Measurements from ENCODE around the gene MATN1.

The MATN1 gene

GRCh38 chr1:30751830-30752650, 28.7 kb upstream of the MATN1 start:
- peaks cover 2 to 95% (median 59%) of the 10 kb centered on the region in 5 donors for H3K4me1 ChIP-seq (ENCODE audit: control insufficient read depth in 5 of 5, insufficient read depth in 5 of 5, low read length in 5 of 5)
- peaks cover 0 to 5% (median 0%) of the 10 kb centered on the region in 5 donors for H3K36me3 ChIP-seq (ENCODE audit: control insufficient read depth in 5 of 5, insufficient read depth in 5 of 5, low read length in 5 of 5)
- H3K27me3 ChIP-seq (ENCODE audit: control insufficient read depth in 5 of 5, insufficient read depth in 4 of 5, low read length in 5 of 5), result peaks cover 0 to 6% (median 0%) of the 10 kb centered on the region in 5 donors
- H3K4me3 ChIP-seq (ENCODE audit: low read depth in 1 of 5, low read length in 5 of 5), result no peak overlapping the region
- no peaks in the 10 kb centered on the region for H3K9me3 ChIP-seq (ENCODE audit: control insufficient read depth in 5 of 5, low read length in 5 of 5)
- H3K9ac ChIP-seq (ENCODE audit: low read length in 5 of 5), result no peak overlapping the region
- peak overlapping the region; percentile 37 for H3K27ac ChIP-seq (ENCODE audit: low read depth, low read length)

- Histone ChIP-seq H3K9me3 (ENCODE audit: control insufficient read depth in 5 of 5, low read length in 5 of 5) (no peaks in the 10 kb centered on the region), H3K36me3 (ENCODE audit: control insufficient read depth in 5 of 5, insufficient read depth in 5 of 5, low read length in 5 of 5) (peaks cover 0 to 5% (median 0%) of the 10 kb centered on the region in 5 donors), H3K27me3 (ENCODE audit: control insufficient read depth in 5 of 5, insufficient read depth in 4 of 5, low read length in 5 of 5) (peaks cover 0 to 6% (median 0%) of the 10 kb centered on the region in 5 donors), H3K4me1 (ENCODE audit: control insufficient read depth in 5 of 5, insufficient read depth in 5 of 5, low read length in 5 of 5) (peaks cover 0 to 95% (median 57%) of the 10 kb centered on the region in 5 donors), H3K27ac (ENCODE audit: low read depth, low read length) (peak overlapping the region; percentile 37), H3K4me3 (ENCODE audit: low read depth in 1 of 5, low read length in 5 of 5) (no peak overlapping the region), H3K9ac (ENCODE audit: low read length in 5 of 5) (peak overlapping the region in 1 of 5 donors; percentile 25)
Measured at GRCh38 chr1:30750731-30751291, 27.4 kb upstream of the MATN1 start.

DNA sequence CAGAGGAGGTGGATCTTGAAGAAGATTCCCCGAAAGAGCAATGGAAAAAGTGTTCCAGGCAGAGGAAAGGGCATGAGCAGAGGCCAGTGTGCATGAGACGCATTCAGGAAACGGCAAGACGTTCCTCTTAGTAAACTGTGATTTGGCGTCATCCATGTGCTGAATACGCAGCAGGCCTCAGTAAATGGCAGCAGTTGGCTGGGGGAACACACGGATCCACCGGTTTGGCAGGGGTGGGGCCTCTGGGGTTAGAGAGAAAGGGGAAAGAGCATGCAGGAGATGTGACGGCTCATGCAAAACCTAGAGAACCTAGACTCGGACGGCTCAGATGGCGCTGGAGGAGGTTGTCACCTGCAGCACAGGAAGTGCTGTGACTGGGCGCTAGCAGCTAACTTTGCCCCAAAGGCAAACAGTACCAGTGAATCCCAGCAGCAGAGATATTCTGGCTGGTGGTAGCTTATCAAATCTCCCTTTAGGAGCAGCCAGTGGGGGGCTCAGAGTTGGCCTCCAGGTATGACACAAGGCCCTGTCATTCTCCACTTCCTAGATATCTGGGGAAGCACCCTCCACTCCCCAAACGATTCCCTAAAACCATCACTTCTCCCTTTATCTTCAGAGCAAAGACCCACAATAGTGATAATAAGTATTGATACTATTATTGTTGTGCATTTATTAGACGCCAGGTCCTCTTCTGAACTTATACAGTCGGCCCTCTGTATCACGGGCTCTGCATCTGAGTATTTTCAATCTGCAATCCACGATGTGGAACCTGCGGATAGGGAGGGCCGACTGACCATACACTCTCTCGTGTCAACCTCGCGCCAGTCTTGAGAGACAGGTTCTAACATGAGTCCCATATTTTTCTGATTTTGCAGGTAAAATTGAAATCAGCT, 26.6 kb upstream of the MATN1 start:
- Histone ChIP-seq H3K36me3 (ENCODE audit: control insufficient read depth in 5 of 5, insufficient read depth in 5 of 5, low read length in 5 of 5) (peaks cover 0 to 5% (median 0%) of the 10 kb centered on the region in 5 donors), H3K27ac (ENCODE audit: low read depth, low read length) (no peak overlapping the region), H3K9ac (ENCODE audit: low read length in 5 of 5) (no peak overlapping the region), H3K4me1 (ENCODE audit: control insufficient read depth in 5 of 5, insufficient read depth in 5 of 5, low read length in 5 of 5) (peaks cover 0 to 91% (median 50%) of the 10 kb centered on the region in 5 donors), H3K9me3 (ENCODE audit: control insufficient read depth in 5 of 5, low read length in 5 of 5) (no peaks in the 10 kb centered on the region), H3K27me3 (ENCODE audit: control insufficient read depth in 5 of 5, insufficient read depth in 4 of 5, low read length in 5 of 5) (peaks cover 0 to 6% (median 0%) of the 10 kb centered on the region in 5 donors), H3K4me3 (ENCODE audit: low read depth in 1 of 5, low read length in 5 of 5) (no peak overlapping the region)

- Histone ChIP-seq H3K36me3 (ENCODE audit: control insufficient read depth in 5 of 5, insufficient read depth in 5 of 5, low read length in 5 of 5) (peaks cover 0 to 5% (median 0%) of the 10 kb centered on the region in 5 donors), H3K27me3 (ENCODE audit: control insufficient read depth in 5 of 5, insufficient read depth in 4 of 5, low read length in 5 of 5) (peaks cover 0 to 6% (median 0%) of the 10 kb centered on the region in 5 donors), H3K4me3 (ENCODE audit: low read depth in 1 of 5, low read length in 5 of 5) (no peak overlapping the region), H3K9me3 (ENCODE audit: control insufficient read depth in 5 of 5, low read length in 5 of 5) (no peaks in the 10 kb centered on the region), H3K27ac (ENCODE audit: low read depth, low read length) (no peak overlapping the region), H3K4me1 (ENCODE audit: control insufficient read depth in 5 of 5, insufficient read depth in 5 of 5, low read length in 5 of 5) (peaks cover 0 to 87% (median 46%) of the 10 kb centered on the region in 5 donors), H3K9ac (ENCODE audit: low read length in 5 of 5) (no peak overlapping the region)
Measured at GRCh38 chr1:30748699-30749401, 25.5 kb upstream of the MATN1 start.

GRCh38 chr1:30748098-30748698, 24.8 kb upstream of the MATN1 start:
- Histone ChIP-seq H3K27ac (ENCODE audit: low read depth, low read length) (no peak overlapping the region), H3K27me3 (ENCODE audit: control insufficient read depth in 5 of 5, insufficient read depth in 4 of 5, low read length in 5 of 5) (peaks cover 0 to 6% (median 0%) of the 10 kb centered on the region in 5 donors), H3K4me1 (ENCODE audit: control insufficient read depth in 5 of 5, insufficient read depth in 5 of 5, low read length in 5 of 5) (peaks cover 0 to 87% (median 49%) of the 10 kb centered on the region in 5 donors), H3K4me3 (ENCODE audit: low read depth in 1 of 5, low read length in 5 of 5) (no peak overlapping the region), H3K9me3 (ENCODE audit: control insufficient read depth in 5 of 5, low read length in 5 of 5) (no peaks in the 10 kb centered on the region), H3K9ac (ENCODE audit: low read length in 5 of 5) (no peak overlapping the region), H3K36me3 (ENCODE audit: control insufficient read depth in 5 of 5, insufficient read depth in 5 of 5, low read length in 5 of 5) (peaks cover 0 to 5% (median 0%) of the 10 kb centered on the region in 5 donors)

GRCh38 chr1:30747033-30748008, 23.9 kb upstream of the MATN1 start:
- Histone ChIP-seq H3K9me3 (ENCODE audit: control insufficient read depth in 5 of 5, low read length in 5 of 5) (no peaks in the 10 kb centered on the region), H3K4me1 (ENCODE audit: control insufficient read depth in 5 of 5, insufficient read depth in 5 of 5, low read length in 5 of 5) (peaks cover 0 to 87% (median 49%) of the 10 kb centered on the region in 5 donors), H3K9ac (ENCODE audit: low read length in 5 of 5) (peak overlapping the region in 1 of 5 donors; percentile 37), H3K4me3 (ENCODE audit: low read depth in 1 of 5, low read length in 5 of 5) (no peak overlapping the region), H3K36me3 (ENCODE audit: control insufficient read depth in 5 of 5, insufficient read depth in 5 of 5, low read length in 5 of 5) (peaks cover 0 to 6% (median 0%) of the 10 kb centered on the region in 5 donors), H3K27me3 (ENCODE audit: control insufficient read depth in 5 of 5, insufficient read depth in 4 of 5, low read length in 5 of 5) (peaks cover 0 to 6% (median 0%) of the 10 kb centered on the region in 5 donors), H3K27ac (ENCODE audit: low read depth, low read length) (no peak overlapping the region)

DNA sequence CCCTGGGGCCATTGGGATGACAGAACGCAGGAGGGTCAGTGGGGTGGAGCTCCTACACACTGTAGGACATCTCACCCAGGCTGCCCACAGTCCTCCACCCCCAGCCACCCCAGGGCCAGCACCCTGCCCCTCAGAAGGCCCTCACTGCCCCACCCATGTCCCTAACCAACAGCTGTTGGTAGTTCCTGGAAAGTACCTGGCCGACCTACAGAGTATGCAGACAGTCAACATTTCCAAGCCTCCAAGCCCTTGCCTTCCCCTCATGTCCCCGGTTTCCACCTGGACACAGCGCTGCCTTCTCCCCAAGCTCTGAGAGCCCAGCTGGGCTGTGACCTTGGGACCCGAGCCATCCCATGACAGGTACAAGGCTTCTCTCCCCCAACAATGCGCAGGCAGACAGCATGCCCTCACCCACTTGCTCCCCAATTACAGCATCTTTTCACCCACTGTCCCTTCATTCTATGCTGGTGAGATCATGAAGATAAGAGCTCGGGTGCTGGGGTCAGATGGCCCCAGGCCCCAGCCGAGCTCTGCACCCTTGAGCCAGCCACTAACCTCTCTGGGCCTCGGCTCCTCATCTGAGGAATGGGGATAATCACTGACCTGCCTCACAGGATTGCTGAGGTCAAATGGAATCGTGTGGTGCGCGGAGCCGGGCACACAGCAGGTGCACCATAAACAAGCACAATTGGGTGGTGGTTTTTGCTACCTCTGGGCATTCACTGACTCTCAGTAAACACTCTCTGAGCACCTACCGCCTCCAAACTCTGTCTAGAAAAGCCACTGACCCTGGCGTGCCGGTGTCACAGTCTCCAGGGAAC, 23.0 kb upstream of the MATN1 start:
- no peak overlapping the region for H3K4me3 ChIP-seq (ENCODE audit: low read depth in 1 of 5, low read length in 5 of 5)
- no peaks in the 10 kb centered on the region for H3K9me3 ChIP-seq (ENCODE audit: control insufficient read depth in 5 of 5, low read length in 5 of 5)
- H3K9ac ChIP-seq (ENCODE audit: low read length in 5 of 5), result no peak overlapping the region
- H3K27ac ChIP-seq (ENCODE audit: low read depth, low read length), result no peak overlapping the region
- peaks cover 0 to 6% (median 0%) of the 10 kb centered on the region in 5 donors for H3K27me3 ChIP-seq (ENCODE audit: control insufficient read depth in 5 of 5, insufficient read depth in 4 of 5, low read length in 5 of 5)
- peaks cover 0 to 87% (median 49%) of the 10 kb centered on the region in 5 donors for H3K4me1 ChIP-seq (ENCODE audit: control insufficient read depth in 5 of 5, insufficient read depth in 5 of 5, low read length in 5 of 5)
- H3K36me3 ChIP-seq (ENCODE audit: control insufficient read depth in 5 of 5, insufficient read depth in 5 of 5, low read length in 5 of 5), result peaks cover 0 to 15% (median 8%) of the 10 kb centered on the region in 5 donors

- H3K4me1 ChIP-seq (ENCODE audit: control insufficient read depth in 5 of 5, insufficient read depth in 5 of 5, low read length in 5 of 5), result peaks cover 0 to 85% (median 43%) of the 10 kb centered on the region in 5 donors
- no peaks in the 10 kb centered on the region for H3K9me3 ChIP-seq (ENCODE audit: control insufficient read depth in 5 of 5, low read length in 5 of 5)
- no peak overlapping the region for H3K27ac ChIP-seq (ENCODE audit: low read depth, low read length)
- H3K9ac ChIP-seq (ENCODE audit: low read length in 5 of 5), result peak overlapping the region in 1 of 5 donors; percentile 31
- H3K27me3 ChIP-seq (ENCODE audit: control insufficient read depth in 5 of 5, insufficient read depth in 4 of 5, low read length in 5 of 5), result peaks cover 0 to 5% (median 0%) of the 10 kb centered on the region in 5 donors
- peaks cover 0 to 20% (median 11%) of the 10 kb centered on the region in 5 donors for H3K36me3 ChIP-seq (ENCODE audit: control insufficient read depth in 5 of 5, insufficient read depth in 5 of 5, low read length in 5 of 5)
- H3K4me3 ChIP-seq (ENCODE audit: low read depth in 1 of 5, low read length in 5 of 5), result no peak overlapping the region
Measured at GRCh38 chr1:30745834-30746208, 22.4 kb upstream of the MATN1 start.
